KG1 (cell line): ENCODE results near the gene PDZD7.
"Not testable (repeated sequence)": the region's sequence is repeated elsewhere in the genome, so short reads cannot be mapped to it uniquely, and the experiment has no call there.

Experiments
- DNase-seq: peaks from one replicate; lab custom pipeline; 2025; lab: John Stamatoyannopoulos, UW

The PDZD7 gene

GRCh38 chr10:100982916-100983830, 47.8 kb downstream of the PDZD7 start:
- DNase-seq, result no peak

- DNase-seq, result no peak
These were observed 49.7 kb downstream of the PDZD7 start for GRCh38 chr10:100981178-100981772.

- no peak for DNase-seq
These were observed 50.2 kb downstream of the PDZD7 start for GRCh38 chr10:100980711-100981110.

- no peak for DNase-seq
These were observed 50.6 kb downstream of the PDZD7 start for GRCh38 chr10:100980311-100980710.

- DNase-seq, result no peak
These were observed 51.1 kb downstream of the PDZD7 start for GRCh38 chr10:100979791-100980272.

- DNase-seq, result no peak
These were observed 52.1 kb downstream of the PDZD7 start for GRCh38 chr10:100978901-100979195.

GRCh38 chr10:100978121-100978900, 52.6 kb downstream of the PDZD7 start:
- DNase-seq, result no peak

- no peak for DNase-seq
These were observed 53.5 kb downstream of the PDZD7 start for GRCh38 chr10:100977436-100977835.

GRCh38 chr10:100976906-100977305, 54.0 kb downstream of the PDZD7 start:
- DNase-seq, result no peak

- DNase-seq, result not testable (repeated sequence)
These were observed 55.5 kb downstream of the PDZD7 start for GRCh38 chr10:100975397-100975796.

- DNase-seq, result no peak
These were observed 57.9 kb downstream of the PDZD7 start for GRCh38 chr10:100972904-100973535.

GRCh38 chr10:100972115-100972903, 58.6 kb downstream of the PDZD7 start:
- no peak for DNase-seq

GRCh38 chr10:100970914-100971811, 59.8 kb downstream of the PDZD7 start:
- DNase-seq, result no peak

GRCh38 chr10:100970076-100970913, 60.6 kb downstream of the PDZD7 start:
- no peak for DNase-seq

GRCh38 chr10:100969187-100970075, 61.5 kb downstream of the PDZD7 start, which contains the start of gene SEMA4G:
TSS of gene SEMA4G (plus strand) at chr10:100969504. CDS start at chr10:100972913, 3,409 bp downstream.
- no peak for DNase-seq

GRCh38 chr10:100968863-100969186, 62.1 kb downstream of the PDZD7 start:
- no peak for DNase-seq

GRCh38 chr10:100968062-100968736, 62.7 kb downstream of the PDZD7 start:
- DNase-seq, result no peak

GRCh38 chr10:100967332-100967731, 63.6 kb downstream of the PDZD7 start:
- DNase-seq, result no peak
